ENCODE results near the gene AADAC.

DNA sequence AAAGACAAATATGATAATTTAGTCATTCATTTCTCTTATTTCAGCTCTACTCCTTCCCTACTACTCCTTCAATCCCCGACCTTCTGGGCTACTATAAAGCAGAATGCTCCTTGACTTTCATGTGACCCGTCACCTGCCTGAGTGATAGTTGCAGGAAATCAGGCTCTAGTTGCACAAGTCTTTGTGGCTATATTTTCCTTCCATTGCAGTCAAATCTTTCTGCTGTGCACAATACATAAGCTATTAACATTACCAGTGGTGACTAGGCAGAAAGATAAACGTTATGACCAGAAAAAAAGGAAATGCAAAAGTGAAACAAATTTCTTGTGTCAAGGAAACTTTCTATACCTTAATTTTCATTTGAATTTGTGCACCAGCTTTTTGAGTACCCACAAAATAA is 61.8 kb downstream of the AADAC start:
- TF ChIP-seq, protein P1, sequence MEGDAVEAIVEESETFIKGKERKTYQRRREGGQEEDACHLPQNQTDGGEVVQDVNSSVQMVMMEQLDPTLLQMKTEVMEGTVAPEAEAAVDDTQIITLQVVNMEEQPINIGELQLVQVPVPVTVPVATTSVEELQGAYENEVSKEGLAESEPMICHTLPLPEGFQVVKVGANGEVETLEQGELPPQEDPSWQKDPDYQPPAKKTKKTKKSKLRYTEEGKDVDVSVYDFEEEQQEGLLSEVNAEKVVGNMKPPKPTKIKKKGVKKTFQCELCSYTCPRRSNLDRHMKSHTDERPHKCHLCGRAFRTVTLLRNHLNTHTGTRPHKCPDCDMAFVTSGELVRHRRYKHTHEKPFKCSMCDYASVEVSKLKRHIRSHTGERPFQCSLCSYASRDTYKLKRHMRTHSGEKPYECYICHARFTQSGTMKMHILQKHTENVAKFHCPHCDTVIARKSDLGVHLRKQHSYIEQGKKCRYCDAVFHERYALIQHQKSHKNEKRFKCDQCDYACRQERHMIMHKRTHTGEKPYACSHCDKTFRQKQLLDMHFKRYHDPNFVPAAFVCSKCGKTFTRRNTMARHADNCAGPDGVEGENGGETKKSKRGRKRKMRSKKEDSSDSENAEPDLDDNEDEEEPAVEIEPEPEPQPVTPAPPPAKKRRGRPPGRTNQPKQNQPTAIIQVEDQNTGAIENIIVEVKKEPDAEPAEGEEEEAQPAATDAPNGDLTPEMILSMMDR (IDR thresholded peaks at IDR 0.05; ENCODE audit: poor library complexity, severe bottlenecking): no peak
- TF ChIP-seq RAD21 (conservative IDR thresholded peaks at IDR 0.05) (no peak), TAF1 (IDR thresholded peaks at IDR 0.05; ENCODE audit: low read depth) (no peak), POLR2AphosphoS5 (IDR thresholded peaks at IDR 0.05) (no peak), EP300 (conservative IDR thresholded peaks at IDR 0.05; ENCODE audit: poor library complexity, severe bottlenecking) (no peak), EZH2 (IDR thresholded peaks at IDR 0.05; ENCODE audit: borderline replicate concordance, insufficient read depth, low read length, poor library complexity, severe bottlenecking) (no peak), MXI1 (conservative IDR thresholded peaks at IDR 0.05; ENCODE audit: poor library complexity, severe bottlenecking) (no peak), SMC3 (conservative IDR thresholded peaks at IDR 0.05; ENCODE audit: poor library complexity) (no peak)
- TF ChIP-seq, protein P2, sequence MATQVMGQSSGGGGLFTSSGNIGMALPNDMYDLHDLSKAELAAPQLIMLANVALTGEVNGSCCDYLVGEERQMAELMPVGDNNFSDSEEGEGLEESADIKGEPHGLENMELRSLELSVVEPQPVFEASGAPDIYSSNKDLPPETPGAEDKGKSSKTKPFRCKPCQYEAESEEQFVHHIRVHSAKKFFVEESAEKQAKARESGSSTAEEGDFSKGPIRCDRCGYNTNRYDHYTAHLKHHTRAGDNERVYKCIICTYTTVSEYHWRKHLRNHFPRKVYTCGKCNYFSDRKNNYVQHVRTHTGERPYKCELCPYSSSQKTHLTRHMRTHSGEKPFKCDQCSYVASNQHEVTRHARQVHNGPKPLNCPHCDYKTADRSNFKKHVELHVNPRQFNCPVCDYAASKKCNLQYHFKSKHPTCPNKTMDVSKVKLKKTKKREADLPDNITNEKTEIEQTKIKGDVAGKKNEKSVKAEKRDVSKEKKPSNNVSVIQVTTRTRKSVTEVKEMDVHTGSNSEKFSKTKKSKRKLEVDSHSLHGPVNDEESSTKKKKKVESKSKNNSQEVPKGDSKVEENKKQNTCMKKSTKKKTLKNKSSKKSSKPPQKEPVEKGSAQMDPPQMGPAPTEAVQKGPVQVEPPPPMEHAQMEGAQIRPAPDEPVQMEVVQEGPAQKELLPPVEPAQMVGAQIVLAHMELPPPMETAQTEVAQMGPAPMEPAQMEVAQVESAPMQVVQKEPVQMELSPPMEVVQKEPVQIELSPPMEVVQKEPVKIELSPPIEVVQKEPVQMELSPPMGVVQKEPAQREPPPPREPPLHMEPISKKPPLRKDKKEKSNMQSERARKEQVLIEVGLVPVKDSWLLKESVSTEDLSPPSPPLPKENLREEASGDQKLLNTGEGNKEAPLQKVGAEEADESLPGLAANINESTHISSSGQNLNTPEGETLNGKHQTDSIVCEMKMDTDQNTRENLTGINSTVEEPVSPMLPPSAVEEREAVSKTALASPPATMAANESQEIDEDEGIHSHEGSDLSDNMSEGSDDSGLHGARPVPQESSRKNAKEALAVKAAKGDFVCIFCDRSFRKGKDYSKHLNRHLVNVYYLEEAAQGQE (IDR thresholded peaks at IDR 0.05; ENCODE audit: borderline replicate concordance): no peak
